Osteocyte (in vitro differentiated cells): ENCODE measurements around the gene SPATA21. TPM values are rescaled to one million over a fixed set of nuclear protein-coding genes. Genes with fewer than 3 reads are reported as not detected.

Experiments used
- DNase-seq: peaks from one replicate; pipeline ENCODE4 v3.0.0; 2021; ENCODE audit warnings: mixed read lengths; ENCODE audit not compliant: unreplicated experiment; ENCODE audit errors: extremely low spot score
- H3K27ac Mint-ChIP-seq: one replicate; pipeline ENCODE4 v1.8.0; 2021; ENCODE audit warnings: mild to moderate bottlenecking, mixed read lengths; ENCODE audit not compliant: unreplicated experiment
- H3K27me3 Mint-ChIP-seq: one replicate; pipeline ENCODE4 v1.8.0; 2021; ENCODE audit warnings: mixed read lengths; ENCODE audit not compliant: unreplicated experiment
- H3K36me3 Mint-ChIP-seq: one replicate; pipeline ENCODE4 v1.8.0; 2021; ENCODE audit warnings: mixed read lengths; ENCODE audit not compliant: unreplicated experiment
- H3K4me1 Mint-ChIP-seq: one replicate; pipeline ENCODE4 v1.8.0; 2021; ENCODE audit warnings: mixed read lengths; ENCODE audit not compliant: unreplicated experiment
- H3K4me3 Mint-ChIP-seq: one replicate; pipeline ENCODE4 v1.8.0; 2021; ENCODE audit warnings: mild to moderate bottlenecking, moderate library complexity, mixed read lengths; ENCODE audit not compliant: unreplicated experiment
- H3K9me3 Mint-ChIP-seq: one replicate; pipeline ENCODE4 v1.8.0; 2021; ENCODE audit warnings: mixed read lengths; ENCODE audit not compliant: unreplicated experiment
- total RNA-seq: library from RNA; stranded (reverse); gene quantifications from 2 replicates; pipeline ENCODE4 v1.2.1, GENCODE V29; 2021
- TF ChIP-seq, protein P1 (sequence below): fragments of 200-600 bp; sonication (generic); IDR thresholded peaks from 2 replicates; pipeline ENCODE4 v1.5.0; 2021; ENCODE audit warnings: antibody characterized with exemption, mild to moderate bottlenecking, moderate library complexity

SPATA21 gene
- total RNA-seq, 1 donor from 2014 or later: not detected

DNA sequence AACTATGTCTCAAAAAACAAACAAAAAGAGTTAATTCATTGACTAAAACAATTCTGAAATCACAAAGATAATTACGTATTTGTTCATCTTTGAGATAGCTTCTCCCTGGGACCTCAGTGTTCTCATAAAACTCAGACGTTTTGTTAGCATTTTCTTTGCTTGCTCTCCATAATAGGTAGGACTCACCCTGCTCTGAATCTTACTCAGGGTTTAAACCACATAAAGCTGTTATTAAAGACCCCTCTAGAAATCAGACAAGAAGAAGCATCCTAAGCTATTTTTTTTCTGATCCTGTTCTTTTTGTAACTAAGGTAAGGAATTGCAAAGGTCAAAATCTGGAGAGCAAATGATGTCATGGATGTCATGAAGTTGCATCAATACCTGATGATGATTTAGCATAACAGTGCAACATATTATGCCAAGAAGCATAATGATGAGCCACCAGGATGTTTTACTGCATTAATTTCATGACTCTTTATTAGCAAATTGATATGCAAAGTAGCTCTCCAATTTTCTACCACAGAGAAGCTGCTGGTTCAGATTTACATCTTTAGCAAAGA is 87.3 kb downstream of the SPATA21 start:
- Mint-ChIP-seq H3K4me3 (peak overlapping the region; percentile 95), H3K36me3 (no peaks in the 10 kb centered on the region), H3K4me1 (peaks cover 38% of the 10 kb centered on the region), H3K9me3 (no peaks in the 10 kb centered on the region), H3K27ac (peak overlapping the region; percentile 57), H3K27me3 (no peaks in the 10 kb centered on the region)
- TF ChIP-seq, protein P1, sequence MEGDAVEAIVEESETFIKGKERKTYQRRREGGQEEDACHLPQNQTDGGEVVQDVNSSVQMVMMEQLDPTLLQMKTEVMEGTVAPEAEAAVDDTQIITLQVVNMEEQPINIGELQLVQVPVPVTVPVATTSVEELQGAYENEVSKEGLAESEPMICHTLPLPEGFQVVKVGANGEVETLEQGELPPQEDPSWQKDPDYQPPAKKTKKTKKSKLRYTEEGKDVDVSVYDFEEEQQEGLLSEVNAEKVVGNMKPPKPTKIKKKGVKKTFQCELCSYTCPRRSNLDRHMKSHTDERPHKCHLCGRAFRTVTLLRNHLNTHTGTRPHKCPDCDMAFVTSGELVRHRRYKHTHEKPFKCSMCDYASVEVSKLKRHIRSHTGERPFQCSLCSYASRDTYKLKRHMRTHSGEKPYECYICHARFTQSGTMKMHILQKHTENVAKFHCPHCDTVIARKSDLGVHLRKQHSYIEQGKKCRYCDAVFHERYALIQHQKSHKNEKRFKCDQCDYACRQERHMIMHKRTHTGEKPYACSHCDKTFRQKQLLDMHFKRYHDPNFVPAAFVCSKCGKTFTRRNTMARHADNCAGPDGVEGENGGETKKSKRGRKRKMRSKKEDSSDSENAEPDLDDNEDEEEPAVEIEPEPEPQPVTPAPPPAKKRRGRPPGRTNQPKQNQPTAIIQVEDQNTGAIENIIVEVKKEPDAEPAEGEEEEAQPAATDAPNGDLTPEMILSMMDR: no peak
- DNase-seq: no peak

Other genes starting within 250 kb of the SPATA21 start
- gene ARHGEF19, start 224.8 kb downstream of the SPATA21 start, total RNA-seq: 8.5 and 9.5 TPM in 2 replicates
- 10.3 and 11.8 TPM in 2 replicates for gene CPLANE2, start 200.2 kb downstream of the SPATA21 start, total RNA-seq
- 22.2 and 22.8 TPM in 2 replicates for gene FBXO42, start 84.9 kb downstream of the SPATA21 start, total RNA-seq
- 141 and 143 TPM in 2 replicates for gene SZRD1, start 70.2 kb downstream of the SPATA21 start, total RNA-seq
- 62.0 and 67.5 TPM in 2 replicates for gene NECAP2, start 3.3 kb upstream of the SPATA21 start, total RNA-seq
- gene RNU1-1, start 76.9 kb upstream of the SPATA21 start, total RNA-seq: 2,650 and 2,859 TPM in 2 replicates
- gene NBPF1, start 176.1 kb upstream of the SPATA21 start, total RNA-seq: 50.1 and 55.6 TPM in 2 replicates
- 2,650 and 2,859 TPM in 2 replicates for gene RNU1-3, start 229.5 kb upstream of the SPATA21 start, total RNA-seq